SU-DHL-6 (cell line): ENCODE measurements around the gene HS6ST1.

Experiments used
- EZH2phosphoT487 ChIP-seq: fragments of 200-600 bp; sonication (generic), shearing (Covaris generic); conservative IDR thresholded peaks from 2 replicates; pipeline ENCODE4 v1.6.1; 2018; ENCODE audit warnings: mild to moderate bottlenecking, antibody characterized with exemption, low read length, moderate library complexity, mixed read lengths
- TF ChIP-seq, protein P1 (sequence below): fragments of 200-600 bp; sonication (generic); IDR thresholded peaks from one replicate; pipeline ENCODE4 v1.5.1; 2017; ENCODE audit warnings: antibody characterized with exemption, mild to moderate bottlenecking, low read length, moderate library complexity; ENCODE audit not compliant: insufficient read depth, poor library complexity, severe bottlenecking

- TF ChIP-seq, protein P1, sequence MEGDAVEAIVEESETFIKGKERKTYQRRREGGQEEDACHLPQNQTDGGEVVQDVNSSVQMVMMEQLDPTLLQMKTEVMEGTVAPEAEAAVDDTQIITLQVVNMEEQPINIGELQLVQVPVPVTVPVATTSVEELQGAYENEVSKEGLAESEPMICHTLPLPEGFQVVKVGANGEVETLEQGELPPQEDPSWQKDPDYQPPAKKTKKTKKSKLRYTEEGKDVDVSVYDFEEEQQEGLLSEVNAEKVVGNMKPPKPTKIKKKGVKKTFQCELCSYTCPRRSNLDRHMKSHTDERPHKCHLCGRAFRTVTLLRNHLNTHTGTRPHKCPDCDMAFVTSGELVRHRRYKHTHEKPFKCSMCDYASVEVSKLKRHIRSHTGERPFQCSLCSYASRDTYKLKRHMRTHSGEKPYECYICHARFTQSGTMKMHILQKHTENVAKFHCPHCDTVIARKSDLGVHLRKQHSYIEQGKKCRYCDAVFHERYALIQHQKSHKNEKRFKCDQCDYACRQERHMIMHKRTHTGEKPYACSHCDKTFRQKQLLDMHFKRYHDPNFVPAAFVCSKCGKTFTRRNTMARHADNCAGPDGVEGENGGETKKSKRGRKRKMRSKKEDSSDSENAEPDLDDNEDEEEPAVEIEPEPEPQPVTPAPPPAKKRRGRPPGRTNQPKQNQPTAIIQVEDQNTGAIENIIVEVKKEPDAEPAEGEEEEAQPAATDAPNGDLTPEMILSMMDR = no peak
- TF ChIP-seq EZH2phosphoT487 = no peak
Measured at GRCh38 chr2:128302744-128303067, 16.0 kb downstream of the HS6ST1 start.
